Osteoblast (primary cell): ENCODE results near the gene RPS6KA2. TPM values are rescaled to one million over a fixed set of nuclear protein-coding genes. Genes with fewer than 3 reads are reported as not detected.

Experiments used
- DNase-seq: peaks from one replicate; pipeline ENCODE4 v3.0.0; 2011; ENCODE audit warnings: low spot score, mixed read lengths; ENCODE audit not compliant: insufficient read length; ENCODE audit errors: missing footprints
- H2AFZ ChIP-seq: 2 replicates; pipeline ENCODE4 v1.6.0; 2011; ENCODE audit warnings: mild to moderate bottlenecking, low read length
- H3K27ac ChIP-seq: 2 replicates; pipeline ENCODE4 v1.5.1; 2011; ENCODE audit warnings: mild to moderate bottlenecking, low read depth, low read length, moderate library complexity
- H3K27me3 ChIP-seq: 2 replicates; pipeline ENCODE4 v1.6.0; 2012; ENCODE audit warnings: mild to moderate bottlenecking, control low read depth, inconsistent platforms, low read length, moderate library complexity; ENCODE audit not compliant: insufficient read depth
- H3K36me3 ChIP-seq: 2 replicates; pipeline ENCODE4 v1.5.1; 2011; ENCODE audit warnings: mild to moderate bottlenecking, low read length, control low read depth, moderate library complexity; ENCODE audit not compliant: insufficient read depth
- H3K4me1 ChIP-seq: 2 replicates; pipeline ENCODE4 v1.5.1; 2011; ENCODE audit warnings: mild to moderate bottlenecking, low read length, control low read depth, moderate library complexity; ENCODE audit not compliant: insufficient read depth
- H3K4me2 ChIP-seq: 2 replicates; pipeline ENCODE4 v1.6.0; 2011; ENCODE audit warnings: mild to moderate bottlenecking, low read length; ENCODE audit not compliant: insufficient read depth
- H3K4me3 ChIP-seq: fragments of 200-600 bp; sonication (generic); 3 replicates; pipeline ENCODE4 v1.5.1; 2012; ENCODE audit warnings: mild to moderate bottlenecking, low read length, inconsistent platforms; ENCODE audit not compliant: insufficient read depth
- H3K79me2 ChIP-seq: 2 replicates; pipeline ENCODE4 v1.6.0; 2012; ENCODE audit warnings: mild to moderate bottlenecking, low read length, control low read depth, inconsistent platforms; ENCODE audit not compliant: insufficient read depth
- H3K9me3 ChIP-seq: 2 replicates; pipeline ENCODE4 v1.5.1; 2011; ENCODE audit warnings: low read depth, low read length, control low read depth
- H4K20me1 ChIP-seq: 2 replicates; pipeline ENCODE4 v1.6.0; 2012; ENCODE audit warnings: mild to moderate bottlenecking, low read length, control low read depth; ENCODE audit not compliant: insufficient read depth
- total RNA-seq: library from RNA; depleted of rRNA; stranded (reverse); fragments of >200 nt; gene quantifications from 2 replicates; pipeline ENCODE4 v1.2.3, GENCODE V29; 2012
- TF ChIP-seq, protein P1 (sequence below): IDR thresholded peaks from 2 replicates; pipeline ENCODE4 v1.5.1; 2011; ENCODE audit warnings: mild to moderate bottlenecking, low read depth, low read length, moderate library complexity; ENCODE audit errors: extremely low read depth

RPS6KA2 gene
- total RNA-seq, 1 donor = 113 TPM

DNA sequence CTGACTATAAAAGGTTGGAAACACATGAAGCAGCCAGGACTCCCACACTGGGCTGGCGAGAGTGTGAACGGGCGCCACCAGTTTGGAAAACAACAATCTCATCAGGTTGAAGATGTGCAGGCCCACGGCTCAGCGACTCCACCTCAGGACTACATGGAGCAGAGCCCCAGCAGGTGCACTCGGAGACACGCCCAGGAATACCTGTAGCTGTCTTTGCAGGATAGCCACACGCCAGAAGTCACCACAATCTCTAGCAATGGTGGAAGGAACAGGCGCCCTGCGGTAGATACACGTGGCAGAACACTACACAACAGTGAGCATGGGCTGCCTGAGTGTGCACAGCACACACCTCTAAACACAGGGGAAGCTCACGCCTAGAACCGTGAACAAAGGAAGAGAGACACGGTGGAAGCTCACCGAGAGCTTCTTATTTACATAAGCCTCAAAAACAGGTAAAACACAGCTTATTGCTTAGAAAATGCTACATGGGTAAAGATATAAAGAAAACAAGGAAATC, 28.7 kb upstream of the RPS6KA2 start:
- Histone ChIP-seq H4K20me1 (no peaks in the 10 kb centered on the region), H3K36me3 (no peaks in the 10 kb centered on the region), H3K27me3 (peaks cover 27% of the 10 kb centered on the region), H3K27ac (no peak overlapping the region), H3K4me2 (no peak overlapping the region), H3K4me3 (no peak overlapping the region), H3K79me2 (no peaks in the 10 kb centered on the region), H3K9me3 (no peaks in the 10 kb centered on the region), H3K4me1 (no peaks in the 10 kb centered on the region), H2AFZ (no peak overlapping the region)
- DNase-seq = no peak
- TF ChIP-seq, protein P1, sequence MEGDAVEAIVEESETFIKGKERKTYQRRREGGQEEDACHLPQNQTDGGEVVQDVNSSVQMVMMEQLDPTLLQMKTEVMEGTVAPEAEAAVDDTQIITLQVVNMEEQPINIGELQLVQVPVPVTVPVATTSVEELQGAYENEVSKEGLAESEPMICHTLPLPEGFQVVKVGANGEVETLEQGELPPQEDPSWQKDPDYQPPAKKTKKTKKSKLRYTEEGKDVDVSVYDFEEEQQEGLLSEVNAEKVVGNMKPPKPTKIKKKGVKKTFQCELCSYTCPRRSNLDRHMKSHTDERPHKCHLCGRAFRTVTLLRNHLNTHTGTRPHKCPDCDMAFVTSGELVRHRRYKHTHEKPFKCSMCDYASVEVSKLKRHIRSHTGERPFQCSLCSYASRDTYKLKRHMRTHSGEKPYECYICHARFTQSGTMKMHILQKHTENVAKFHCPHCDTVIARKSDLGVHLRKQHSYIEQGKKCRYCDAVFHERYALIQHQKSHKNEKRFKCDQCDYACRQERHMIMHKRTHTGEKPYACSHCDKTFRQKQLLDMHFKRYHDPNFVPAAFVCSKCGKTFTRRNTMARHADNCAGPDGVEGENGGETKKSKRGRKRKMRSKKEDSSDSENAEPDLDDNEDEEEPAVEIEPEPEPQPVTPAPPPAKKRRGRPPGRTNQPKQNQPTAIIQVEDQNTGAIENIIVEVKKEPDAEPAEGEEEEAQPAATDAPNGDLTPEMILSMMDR = no peak

DNA sequence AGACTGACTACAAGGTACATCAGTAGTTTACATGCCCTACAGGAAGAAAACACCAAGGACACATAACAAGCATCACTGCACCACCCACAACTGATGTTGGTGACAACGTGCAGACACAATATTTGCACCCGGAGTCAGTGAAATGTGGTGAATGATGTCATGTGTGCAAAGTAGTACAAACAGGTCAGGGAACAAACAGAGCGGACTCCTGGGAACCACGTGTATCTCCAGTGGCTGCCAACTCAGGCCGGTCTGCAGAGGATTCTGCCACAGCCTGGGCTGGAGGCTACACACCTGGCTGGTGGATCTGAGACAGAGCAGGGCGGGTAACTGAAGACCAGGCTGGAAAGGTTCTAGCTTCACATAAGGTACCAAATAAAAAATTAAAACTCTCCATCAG, 28.2 kb upstream of the RPS6KA2 start:
- Histone ChIP-seq H3K27ac (no peak overlapping the region), H3K4me2 (no peak overlapping the region), H4K20me1 (no peaks in the 10 kb centered on the region), H3K27me3 (peaks cover 22% of the 10 kb centered on the region), H3K9me3 (no peaks in the 10 kb centered on the region), H3K36me3 (no peaks in the 10 kb centered on the region), H3K79me2 (no peaks in the 10 kb centered on the region), H2AFZ (no peak overlapping the region), H3K4me3 (no peak overlapping the region), H3K4me1 (no peaks in the 10 kb centered on the region)
- no peak for DNase-seq
- TF ChIP-seq, protein P1 = no peak

DNA sequence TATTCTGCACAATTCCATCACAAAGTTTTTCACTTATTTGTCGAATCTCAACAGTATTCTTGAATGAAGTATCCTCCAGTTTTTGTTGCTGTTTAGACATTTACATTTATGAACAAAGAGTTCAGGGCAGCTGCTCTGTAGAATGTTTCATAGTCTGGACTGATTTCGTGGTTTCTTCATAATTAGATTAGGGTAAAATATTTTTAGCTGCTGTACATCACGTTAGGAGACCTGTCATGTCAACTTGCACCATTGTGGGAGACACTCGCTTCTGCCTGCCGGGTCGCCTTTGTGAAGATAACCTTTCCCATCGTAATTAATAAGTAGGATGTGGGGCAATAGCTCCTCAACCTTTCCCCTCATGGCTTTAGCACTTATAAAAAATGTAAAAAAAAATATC, 27.5 kb upstream of the RPS6KA2 start:
- H3K4me2 ChIP-seq = no peak overlapping the region

DNA sequence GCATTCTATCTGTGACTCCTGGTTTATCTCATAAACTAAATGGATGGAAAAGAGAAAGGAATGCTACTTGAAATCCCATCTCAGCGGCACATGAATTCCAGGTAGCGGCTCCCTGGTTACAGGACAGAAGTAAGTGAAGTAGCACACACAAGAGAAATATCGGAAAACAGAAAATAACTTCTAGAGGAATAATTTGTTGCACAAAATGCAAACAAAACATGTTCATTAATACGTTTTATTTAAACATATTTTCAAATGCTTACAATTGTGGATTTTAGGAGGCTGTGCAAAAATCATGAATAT, 26.5 kb upstream of the RPS6KA2 start:
- Histone ChIP-seq H3K9me3 (no peaks in the 10 kb centered on the region), H2AFZ (no peak overlapping the region), H3K4me1 (no peaks in the 10 kb centered on the region), H4K20me1 (no peaks in the 10 kb centered on the region), H3K4me3 (no peak overlapping the region), H3K4me2 (no peak overlapping the region), H3K36me3 (no peaks in the 10 kb centered on the region), H3K27me3 (peaks cover 22% of the 10 kb centered on the region), H3K27ac (no peak overlapping the region), H3K79me2 (no peaks in the 10 kb centered on the region)
- no peak for DNase-seq
- TF ChIP-seq, protein P1 = no peak

More for the DNA sequence above, 27.5 kb upstream of the RPS6KA2 start:
- Histone ChIP-seq H4K20me1 (no peaks in the 10 kb centered on the region), H3K36me3 (no peaks in the 10 kb centered on the region), H3K27me3 (peaks cover 22% of the 10 kb centered on the region), H3K27ac (no peak overlapping the region), H2AFZ (no peak overlapping the region), H3K4me3 (no peak overlapping the region), H3K4me1 (no peaks in the 10 kb centered on the region), H3K79me2 (no peaks in the 10 kb centered on the region), H3K9me3 (no peaks in the 10 kb centered on the region)
- TF ChIP-seq, protein P1 = no peak
- DNase-seq = no peak
